Pancreas (tissue), 10 donors: ENCODE results near the gene DNAH1. TPM values are rescaled to one million over a fixed set of nuclear protein-coding genes. Genes with fewer than 3 reads are reported as not detected.
"Not testable (repeated sequence)": the region's sequence is repeated elsewhere in the genome, so short reads cannot be mapped to it uniquely, and the experiment has no call there.

Source experiments
- ATAC-seq, 4 donors: fragments of 200-7000 bp; cut with Tn5 transposase; one replicate each; pipeline versions ENCODE4 v1.8.0 to v1.9.1; 2020; ENCODE audit warnings: mild to moderate bottlenecking in 4 of 4, moderate library complexity in 4 of 4
- DNase-seq, 6 donors: peaks; one replicate each; pipeline ENCODE4 v3.0.0-alpha.2; 2020
- FAIRE-seq: peaks from 2 replicates; lab custom pipeline; 2012; peaks lifted over from hg19 to GRCh38; lab: Jason Lieb, UNC
- H3K27ac ChIP-seq, 4 donors: fragments of 200-600 bp; sonication (generic); 1 replicate in 3 of 4; 2 replicates in 1 of 4; pipeline versions ENCODE4 v1.5.0 to v1.8.0; 2020
- H3K27me3 ChIP-seq, 4 donors: fragments of 200-600 bp; one replicate each; pipeline ENCODE4 v1.8.0; 2021
- H3K36me3 ChIP-seq, 3 donors: fragments of 200-600 bp; sonication (generic) in 1 of 3; one replicate each; pipeline versions ENCODE4 v1.5.0 to v1.8.0; 2020 to 2021
- H3K4me1 ChIP-seq, 3 donors: fragments of 200-600 bp; one replicate each; pipeline ENCODE4 v1.8.0; 2021
- H3K4me3 ChIP-seq, 4 donors: fragments of 200-600 bp; sonication (generic) in 2 of 4; one replicate each; pipeline versions ENCODE4 v1.5.0 to v1.8.0; 2020 to 2021
- H3K9me3 ChIP-seq, 4 donors: fragments of 200-600 bp; one replicate each; pipeline ENCODE4 v1.8.0; 2021
- WGBS, 2 donors: extraction: QIAGEN DNeasy Blood & Tissue Kit; methylation state at CpG; one replicate each; pipeline ENCODE4 v1.1.7; 2013; 5-methylcytosine and 5-hydroxymethylcytosine counted together
- intact Hi-C, 3 donors: fragments of 100-400 bp; cut with DNase I; formaldehyde crosslinking; loops; one replicate each; pipeline versions ENCODE4 v1.11.1 to v1.14.2; 2022
- polyA plus RNA-seq, 2 donors: library from polyadenylated mRNA; stranded (reverse); fragments of 200-250 nt; gene quantifications; one replicate each; pipeline ENCODE4 v1.2.3, GENCODE V29; 2013
- total RNA-seq, 6 donors: library from RNA; stranded (reverse); fragmentation: NEBNext Ultra II Directional in 4 of 6; extraction: Animal tissue kit (Norgen Biotek cat#: 25700) in 4 of 6; gene quantifications; one replicate each; pipeline versions ENCODE4 v1.2.1 to v1.2.4, GENCODE V29; 2021 to 2023
- TF ChIP-seq, protein P1 (sequence below), 4 donors: fragments of 200-600 bp; sonication (generic) in 3 of 4; IDR thresholded peaks; one replicate each; pipeline versions ENCODE4 v1.5.0 to v1.8.0; 2021; ENCODE audit warnings: antibody characterized with exemption in 4 of 4
- donor health status: healthy with polysubstance abuse.
- donor health status: DM: no; HTN: no; CAD: no; lungs with moderate emphysema.
- donor health status: DM: no; HTN: no; CAD: no.
- donor health status: control.
- donor health status: control.
- donor health status: Bipolar disorder and iron deficiency.
- donor health status: DM: yes; HTN: yes; CAD: no.
- donor health status: DM: no; HTN: no; CAD: no.
- donor health status: DM: no; HTN: no; CAD: no.
- donor health status: DM: yes; HTN: yes; CAD: no.

DNAH1 gene
- total and polyA plus RNA-seq, 8 donors = 2.9 to 11.4 (median 4.6) TPM

DNA sequence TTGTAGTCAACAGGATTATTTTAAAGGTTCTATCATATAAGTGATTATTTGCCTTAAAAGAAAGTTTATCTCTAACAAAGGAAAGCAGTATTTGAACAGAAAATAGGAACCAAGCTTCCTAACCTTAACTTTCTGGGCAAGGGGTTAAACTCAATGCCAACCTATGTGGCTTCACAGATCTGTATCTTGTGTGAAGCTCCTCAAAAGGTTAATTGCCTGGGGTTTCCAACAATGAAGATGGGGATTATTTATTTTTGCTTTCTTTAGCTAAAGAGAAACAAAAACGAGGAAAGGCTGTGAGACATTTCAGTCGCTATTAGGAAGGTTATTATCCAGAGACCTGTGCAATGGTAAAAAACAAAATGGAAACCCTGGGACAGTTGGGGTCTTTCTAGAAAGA, 36.5 kb upstream of the DNAH1 start:
- ATAC-seq = no peak
- intact Hi-C loops = loop anchor here in 1 of 3 donors (10.0 kb wide), 1 partner anchor 55 kb away; the partner anchor contains the start of gene TLR9

DNA sequence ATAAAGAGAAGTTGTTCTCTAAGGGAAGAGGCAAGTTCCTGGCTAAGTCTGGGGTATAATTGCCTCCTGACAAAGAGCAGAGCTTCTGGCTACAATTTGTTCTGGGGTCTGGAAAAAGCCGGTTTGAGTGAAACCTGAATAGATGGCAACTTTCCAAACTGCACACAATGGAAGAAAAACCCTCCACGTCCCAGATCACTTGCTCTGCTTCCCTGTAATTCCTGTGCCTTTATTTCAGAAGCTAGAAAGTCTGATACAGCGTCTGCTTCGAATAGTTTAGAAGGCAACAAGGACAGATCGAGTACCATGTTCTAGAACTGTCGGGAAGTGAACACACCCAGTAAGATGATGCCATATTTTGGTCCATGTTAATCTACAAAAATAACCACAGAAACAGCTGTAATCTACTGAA, 36.1 kb upstream of the DNAH1 start:
- no peaks in the 10 kb centered on the region for H3K36me3 ChIP-seq
- peaks cover 8 to 32% (median 11%) of the 10 kb centered on the region in 3 donors for H3K4me1 ChIP-seq
- ATAC-seq (no peak), DNase-seq (no peak), FAIRE-seq (no peak)
- intact Hi-C loops = no loop called here
- no peaks in the 10 kb centered on the region for H3K27me3 ChIP-seq
- TF ChIP-seq, protein P1, sequence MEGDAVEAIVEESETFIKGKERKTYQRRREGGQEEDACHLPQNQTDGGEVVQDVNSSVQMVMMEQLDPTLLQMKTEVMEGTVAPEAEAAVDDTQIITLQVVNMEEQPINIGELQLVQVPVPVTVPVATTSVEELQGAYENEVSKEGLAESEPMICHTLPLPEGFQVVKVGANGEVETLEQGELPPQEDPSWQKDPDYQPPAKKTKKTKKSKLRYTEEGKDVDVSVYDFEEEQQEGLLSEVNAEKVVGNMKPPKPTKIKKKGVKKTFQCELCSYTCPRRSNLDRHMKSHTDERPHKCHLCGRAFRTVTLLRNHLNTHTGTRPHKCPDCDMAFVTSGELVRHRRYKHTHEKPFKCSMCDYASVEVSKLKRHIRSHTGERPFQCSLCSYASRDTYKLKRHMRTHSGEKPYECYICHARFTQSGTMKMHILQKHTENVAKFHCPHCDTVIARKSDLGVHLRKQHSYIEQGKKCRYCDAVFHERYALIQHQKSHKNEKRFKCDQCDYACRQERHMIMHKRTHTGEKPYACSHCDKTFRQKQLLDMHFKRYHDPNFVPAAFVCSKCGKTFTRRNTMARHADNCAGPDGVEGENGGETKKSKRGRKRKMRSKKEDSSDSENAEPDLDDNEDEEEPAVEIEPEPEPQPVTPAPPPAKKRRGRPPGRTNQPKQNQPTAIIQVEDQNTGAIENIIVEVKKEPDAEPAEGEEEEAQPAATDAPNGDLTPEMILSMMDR (IDR thresholded peaks at IDR 0.05) = no peak
- WGBS, 2 donors = 21 to 26% methylated on average over 6 of the region's 6 CpGs
- no peak overlapping the region for H3K4me3 ChIP-seq
- no peaks in the 10 kb centered on the region for H3K9me3 ChIP-seq
- peak overlapping the region in 2 of 4 donors; percentile 96 to 97 for H3K27ac ChIP-seq

More for the DNA sequence above, 36.5 kb upstream of the DNAH1 start:
- WGBS, 2 donors = 26 to 40% methylated on average over 2 of the region's 2 CpGs
- Histone ChIP-seq H3K27me3 (no peaks in the 10 kb centered on the region), H3K4me1 (peaks cover 7 to 31% (median 8%) of the 10 kb centered on the region in 3 donors), H3K4me3 (peak overlapping the region in 1 of 4 donors; percentile 89), H3K36me3 (no peaks in the 10 kb centered on the region), H3K9me3 (no peaks in the 10 kb centered on the region), H3K27ac (peak overlapping the region in 3 of 4 donors; percentile 87 to 97 (median 96))
- no peak for FAIRE-seq
- TF ChIP-seq, protein P1 (IDR thresholded peaks at IDR 0.05) = no peak
- no peak for DNase-seq

DNA sequence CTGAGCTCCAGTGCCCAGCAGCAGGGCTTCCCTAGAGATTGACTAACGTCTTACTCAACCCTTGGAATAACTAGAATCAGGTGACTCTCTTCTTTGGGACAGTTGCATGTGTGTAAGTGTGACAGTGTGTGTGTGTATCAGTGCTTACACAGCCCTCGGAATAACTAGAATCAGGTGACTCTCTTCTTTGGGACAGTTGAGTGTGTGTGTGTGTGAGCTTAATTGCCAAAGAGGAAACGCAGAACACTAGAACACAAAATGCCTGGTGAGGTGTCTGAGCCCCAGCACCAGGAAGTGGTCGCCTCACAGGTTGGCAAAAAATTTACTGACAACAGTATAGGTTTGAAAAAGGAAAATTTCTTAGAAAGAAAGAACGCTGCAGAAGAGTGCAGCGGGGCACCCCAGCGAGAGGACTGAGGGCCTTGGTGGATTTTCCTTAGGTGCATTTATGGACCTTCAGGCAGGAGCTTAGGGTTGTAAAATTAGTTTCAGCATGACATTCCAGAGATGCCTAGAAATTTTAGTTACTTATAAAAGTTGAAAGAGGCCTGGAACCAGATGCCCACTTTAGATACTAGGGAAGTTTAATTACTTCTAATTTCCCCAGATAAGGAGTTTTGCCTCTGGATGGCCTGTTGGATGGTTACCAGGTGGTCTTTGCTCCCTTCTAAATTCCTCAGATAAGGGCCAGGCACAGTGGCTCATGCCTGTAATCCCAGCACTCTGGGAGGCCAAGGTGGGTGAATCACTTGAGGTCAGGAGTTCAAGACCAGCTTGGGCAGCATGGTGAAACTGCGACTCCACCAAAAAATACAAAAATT, 33.9 kb upstream of the DNAH1 start:
- DNase-seq (no peak), ATAC-seq (no peak), FAIRE-seq (no peak)
- intact Hi-C loops = no loop called here
- Histone ChIP-seq H3K27me3 (no peaks in the 10 kb centered on the region), H3K4me3 (no peak overlapping the region), H3K27ac (peak overlapping the region in 2 of 4 donors; percentile 23 to 36), H3K4me1 (peaks cover 2 to 19% (median 14%) of the 10 kb centered on the region in 3 donors), H3K9me3 (no peaks in the 10 kb centered on the region), H3K36me3 (no peaks in the 10 kb centered on the region)
- 72 to 75% methylated on average over 8 of the region's 8 CpGs for WGBS, 2 donors
- TF ChIP-seq, protein P1 (IDR thresholded peaks at IDR 0.05) = no peak

DNA sequence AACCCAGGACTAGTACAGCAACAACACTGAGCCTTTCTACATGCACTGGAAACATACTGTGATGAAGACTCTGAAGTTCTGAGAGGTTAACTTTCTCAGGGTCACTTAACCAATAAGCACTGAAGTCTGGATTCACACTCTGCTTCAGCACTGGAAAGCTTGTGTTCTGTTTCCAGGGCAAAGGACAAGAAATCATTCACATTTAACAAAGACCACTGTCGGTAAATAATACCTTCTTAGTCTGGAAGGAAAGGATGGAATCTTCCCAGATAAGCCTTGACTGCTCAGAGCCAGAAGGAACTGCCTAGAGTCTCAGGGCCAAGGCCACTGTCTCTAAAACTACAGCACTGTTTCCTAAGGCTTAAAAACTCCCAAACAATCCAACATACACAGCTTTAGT, 32.8 kb upstream of the DNAH1 start:
- TF ChIP-seq, protein P1 (IDR thresholded peaks at IDR 0.05) = no peak
- WGBS, 2 donors = 48 to 52% methylated on average over 1 of the region's 1 CpG
- FAIRE-seq (no peak), DNase-seq (no peak), ATAC-seq (no peak)
- no peaks in the 10 kb centered on the region for H3K27me3 ChIP-seq
- H3K4me3 ChIP-seq = no peak overlapping the region
- H3K27ac ChIP-seq = no peak overlapping the region
- H3K9me3 ChIP-seq = no peaks in the 10 kb centered on the region
- intact Hi-C loops = no loop called here
- H3K36me3 ChIP-seq = no peaks in the 10 kb centered on the region
- peaks cover 2 to 19% (median 15%) of the 10 kb centered on the region in 3 donors for H3K4me1 ChIP-seq

DNA sequence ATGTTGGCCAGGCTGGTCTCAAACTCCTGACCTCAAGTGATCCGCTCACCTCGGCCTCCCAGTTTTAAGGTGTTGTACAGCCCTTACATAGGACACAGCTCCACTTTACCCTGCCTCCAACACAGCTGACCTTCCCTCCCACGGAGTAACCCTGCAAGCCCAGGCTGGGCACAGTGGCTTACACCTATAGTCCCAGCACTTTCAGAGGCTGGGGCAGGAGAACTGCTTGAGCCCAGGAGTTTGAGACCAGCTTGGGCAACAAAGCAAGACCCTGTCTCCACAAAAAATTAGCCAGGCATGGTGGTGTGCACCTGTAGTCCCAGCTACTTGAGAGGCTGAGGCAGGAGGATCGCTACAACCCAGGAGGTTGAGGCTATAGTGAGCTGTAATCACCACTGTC, 32.1 kb upstream of the DNAH1 start:
- H3K36me3 ChIP-seq, H3K27ac ChIP-seq, H3K27me3 ChIP-seq, intact Hi-C loops, H3K9me3 ChIP-seq, DNase-seq, H3K4me3 ChIP-seq, ATAC-seq, FAIRE-seq: not testable (repeated sequence)
- 83 to 86% methylated on average over 4 of the region's 4 CpGs for WGBS, 2 donors
- peaks cover 2 to 26% (median 22%) of the 10 kb centered on the region in 3 donors for H3K4me1 ChIP-seq
